GM19438 (cell line): ENCODE measurements around the gene ITFG2.
"Not testable (repeated sequence)": the region's sequence is repeated elsewhere in the genome, so short reads cannot be mapped to it uniquely, and the experiment has no call there.

Experiments used
- ATAC-seq: cut with Tn5 transposase; IDR thresholded peaks from one replicate; pipeline ENCODE4 v1.9.1; 2021; ENCODE audit warnings: low read depth; ENCODE audit not compliant: unreplicated experiment

ITFG2 gene

GRCh38 chr12:2858334-2858733, 45.9 kb downstream of the ITFG2 start:
- no peak for ATAC-seq

- no peak for ATAC-seq
Measured at GRCh38 chr12:2858944-2859421, 46.5 kb downstream of the ITFG2 start.

GRCh38 chr12:2860170-2860569, 47.7 kb downstream of the ITFG2 start:
- no peak for ATAC-seq

GRCh38 chr12:2862876-2863275, 50.4 kb downstream of the ITFG2 start:
- no peak for ATAC-seq

- ATAC-seq, result not testable (repeated sequence)
Measured at GRCh38 chr12:2863402-2863801, 50.9 kb downstream of the ITFG2 start.

- no peak for ATAC-seq
Measured at GRCh38 chr12:2864198-2864597, 51.7 kb downstream of the ITFG2 start.

- ATAC-seq, result not testable (repeated sequence)
Measured at GRCh38 chr12:2868986-2869632, 56.6 kb downstream of the ITFG2 start.
